ENCODE data around the gene PTPRC.

DNA sequence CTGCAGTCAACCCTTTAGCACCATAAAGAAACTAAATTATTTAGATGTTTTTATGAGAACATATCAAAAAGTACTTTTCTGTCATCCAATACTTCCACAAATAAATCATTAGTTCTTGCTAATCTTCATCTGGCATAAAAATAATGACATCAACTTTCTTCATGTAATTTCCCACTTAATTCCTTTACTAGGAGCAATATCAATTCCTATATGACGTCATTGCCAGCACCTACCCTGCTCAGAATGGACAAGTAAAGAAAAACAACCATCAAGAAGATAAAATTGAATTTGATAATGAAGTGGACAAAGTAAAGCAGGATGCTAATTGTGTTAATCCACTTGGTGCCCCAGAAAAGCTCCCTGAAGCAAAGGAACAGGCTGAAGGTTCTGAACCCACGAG lies 116.9 kb downstream of the PTPRC start:
- TF ChIP-seq CTCF (conservative IDR thresholded peaks at IDR 0.05; ENCODE audit: low read depth, low read length) (no peak), EZH2 (IDR thresholded peaks at IDR 0.05; ENCODE audit: borderline replicate concordance, low read depth, low read length, poor library complexity, severe bottlenecking) (no peak)

Measured in A673 (cell line).